NB4 (cell line): Measurements from ENCODE around the gene WIPF3.

Source experiments
- DNase-seq: peaks from one replicate; pipeline ENCODE4 v3.0.0; 2010; ENCODE audit warnings: low read depth
- H3K4me3 ChIP-seq: one replicate; pipeline ENCODE4 v1.5.1; 2011; ENCODE audit warnings: mild to moderate bottlenecking, low read depth, low read length, moderate library complexity
- CTCF ChIP-seq: IDR thresholded peaks from one replicate; pipeline ENCODE4 v1.5.1; 2012; ENCODE audit warnings: low read depth, low read length
- MAX ChIP-seq: IDR thresholded peaks from 2 replicates; pipeline ENCODE4 v1.6.1; 2011; ENCODE audit warnings: low read depth, low read length
- MYC ChIP-seq: IDR thresholded peaks from 2 replicates; pipeline ENCODE4 v1.6.1; 2011; ENCODE audit warnings: low read depth, low read length
- POLR2A ChIP-seq: IDR thresholded peaks from 2 replicates; pipeline ENCODE4 v1.6.1; 2011; ENCODE audit warnings: mild to moderate bottlenecking; ENCODE audit not compliant: insufficient read length; ENCODE audit errors: extremely low read depth

The WIPF3 gene

GRCh38 chr7:29795696-29796580, 10.4 kb upstream of the WIPF3 start:
- DNase-seq: no peak
- H3K4me3 ChIP-seq: no peak overlapping the region
- no peak for TF ChIP-seq MAX
- no peak for TF ChIP-seq CTCF
- TF ChIP-seq MYC: no peak
- TF ChIP-seq POLR2A: no peak

- no peak overlapping the region for H3K4me3 ChIP-seq
- no peak for TF ChIP-seq MYC
- no peak for TF ChIP-seq CTCF
- TF ChIP-seq POLR2A: no peak
- DNase-seq: no peak
These were observed 9.0 kb upstream of the WIPF3 start for GRCh38 chr7:29797112-29797944.

- H3K4me3 ChIP-seq: no peak overlapping the region
- peak; percentile 13 for DNase-seq
- no peak for TF ChIP-seq POLR2A
- TF ChIP-seq MYC: no peak
- TF ChIP-seq MAX: no peak
- no peak for TF ChIP-seq CTCF
These were observed 7.9 kb upstream of the WIPF3 start for GRCh38 chr7:29798422-29798821.

GRCh38 chr7:29801929-29802328, 4.4 kb upstream of the WIPF3 start:
- no peak for TF ChIP-seq CTCF
- no peak for TF ChIP-seq MYC
- TF ChIP-seq POLR2A: no peak
- no peak for TF ChIP-seq MAX
- DNase-seq: no peak
- no peak overlapping the region for H3K4me3 ChIP-seq

- TF ChIP-seq MAX (no peak), MYC (no peak), CTCF (no peak)
- no peak for DNase-seq
- H3K4me3 ChIP-seq: no peak overlapping the region
These were observed 1.3 kb upstream of the WIPF3 start for GRCh38 chr7:29805031-29805430.
